Peyer's patch (tissue), 4 donors: Measurements from ENCODE around the gene SOX6.

ENCODE experiments used
- POLR2A ChIP-seq, 2 donors: fragments of 450-650 bp; IDR thresholded peaks; one replicate each; pipeline ENCODE4 v1.5.1; 2017; ENCODE audit warnings: antibody characterized with exemption in 2 of 2, mild to moderate bottlenecking in 2 of 2, moderate library complexity in 2 of 2
- TF ChIP-seq, protein P1 (sequence below), 6 experiments: fragments of 450-650 bp in 4 of 6; fragments of 200-600 bp in 2 of 6; sonication (generic) in 1 of 6; IDR thresholded peaks; one replicate each; pipeline ENCODE4 v1.5.1; 2017 to 2019; ENCODE audit warnings: antibody characterized with exemption in 6 of 6, mild to moderate bottlenecking in 3 of 6, moderate library complexity in 1 of 6

DNA sequence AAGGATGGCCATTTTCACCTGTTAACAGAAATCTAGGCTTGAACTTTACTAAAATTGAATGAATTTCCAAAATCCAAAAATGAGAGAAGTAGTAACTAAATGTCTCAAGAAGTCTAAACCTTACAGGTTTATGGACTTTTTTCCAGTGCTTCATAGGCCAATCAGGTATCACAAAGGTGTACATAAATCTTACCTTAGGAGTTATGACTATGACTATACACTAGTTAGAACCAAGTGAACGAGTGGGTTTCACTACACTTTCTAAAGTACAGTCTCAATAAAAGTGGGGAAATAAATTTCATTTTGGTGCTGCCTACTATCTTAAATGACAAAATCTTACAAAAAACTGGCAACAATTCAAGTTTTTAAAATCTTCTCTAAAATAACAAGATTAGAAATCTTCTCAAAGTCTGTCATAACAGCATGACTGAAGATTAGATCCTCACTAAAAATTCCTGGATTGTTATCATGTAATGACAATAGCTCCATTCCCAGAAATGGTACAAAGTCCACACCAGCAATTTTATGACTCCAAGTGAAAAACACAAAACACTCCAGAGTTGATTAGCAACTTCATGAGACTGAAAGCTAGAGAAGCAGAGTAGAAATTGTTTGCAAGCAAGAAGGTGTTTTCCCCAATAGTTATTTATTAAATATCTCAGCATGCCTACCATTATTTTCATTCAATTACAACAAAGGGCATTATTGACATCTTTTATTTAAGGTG is 20.9 kb downstream of the SOX6 start:
- TF ChIP-seq, protein P1, sequence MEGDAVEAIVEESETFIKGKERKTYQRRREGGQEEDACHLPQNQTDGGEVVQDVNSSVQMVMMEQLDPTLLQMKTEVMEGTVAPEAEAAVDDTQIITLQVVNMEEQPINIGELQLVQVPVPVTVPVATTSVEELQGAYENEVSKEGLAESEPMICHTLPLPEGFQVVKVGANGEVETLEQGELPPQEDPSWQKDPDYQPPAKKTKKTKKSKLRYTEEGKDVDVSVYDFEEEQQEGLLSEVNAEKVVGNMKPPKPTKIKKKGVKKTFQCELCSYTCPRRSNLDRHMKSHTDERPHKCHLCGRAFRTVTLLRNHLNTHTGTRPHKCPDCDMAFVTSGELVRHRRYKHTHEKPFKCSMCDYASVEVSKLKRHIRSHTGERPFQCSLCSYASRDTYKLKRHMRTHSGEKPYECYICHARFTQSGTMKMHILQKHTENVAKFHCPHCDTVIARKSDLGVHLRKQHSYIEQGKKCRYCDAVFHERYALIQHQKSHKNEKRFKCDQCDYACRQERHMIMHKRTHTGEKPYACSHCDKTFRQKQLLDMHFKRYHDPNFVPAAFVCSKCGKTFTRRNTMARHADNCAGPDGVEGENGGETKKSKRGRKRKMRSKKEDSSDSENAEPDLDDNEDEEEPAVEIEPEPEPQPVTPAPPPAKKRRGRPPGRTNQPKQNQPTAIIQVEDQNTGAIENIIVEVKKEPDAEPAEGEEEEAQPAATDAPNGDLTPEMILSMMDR (IDR thresholded peaks at IDR 0.05) = no peak
- no peak for TF ChIP-seq POLR2A (IDR thresholded peaks at IDR 0.05)
